ENCODE measurements around the gene NEK7.

GRCh38 chr1:198119906-198120305 lies 36.9 kb upstream of the NEK7 start:
- TF ChIP-seq CTCF (IDR thresholded peaks at IDR 0.05; ENCODE audit: low read length) (no peak), EZH2 (optimal IDR thresholded peaks at IDR 0.05; ENCODE audit: low read depth, low read length) (no peak)
